Ascending aorta (tissue), 2 donors: Measurements from ENCODE around the gene CSNK1E. TPM values are rescaled to one million over a fixed set of nuclear protein-coding genes. Genes with fewer than 3 reads are reported as not detected.

Source experiments
- DNase-seq, 2 donors: peaks; one replicate each; pipeline ENCODE4 v3.0.0-alpha.2; 2019; ENCODE audit warnings: low spot score in 2 of 2
- H3K27ac ChIP-seq, 2 donors: fragments of 200-600 bp; sonication (generic); one replicate each; pipeline ENCODE4 v1.5.1; 2016 to 2017; ENCODE audit warnings: mild to moderate bottlenecking in 1 of 2
- H3K27me3 ChIP-seq: fragments of 200-600 bp; sonication (generic); one replicate; pipeline ENCODE4 v1.5.1; 2017
- H3K36me3 ChIP-seq, 2 donors: fragments of 200-600 bp; sonication (generic); one replicate each; pipeline ENCODE4 v1.5.1; 2016
- H3K4me1 ChIP-seq, 2 donors: fragments of 200-600 bp; sonication (generic); one replicate each; pipeline ENCODE4 v1.5.1; 2016 to 2017; ENCODE audit warnings: mild to moderate bottlenecking in 1 of 2
- H3K4me3 ChIP-seq, 2 donors: fragments of 200-600 bp; sonication (generic); one replicate each; pipeline ENCODE4 v1.5.1; 2016 to 2017; ENCODE audit warnings: mild to moderate bottlenecking in 1 of 2
- H3K9me3 ChIP-seq, 2 donors: fragments of 200-600 bp; sonication (generic); one replicate each; pipeline ENCODE4 v1.5.1; 2016
- CTCF ChIP-seq, 3 experiments: fragments of 200-600 bp in 2 of 3; fragments of 450-650 bp in 1 of 3; sonication (generic) in 2 of 3; IDR thresholded peaks; one replicate each; pipeline ENCODE4 v1.5.1; 2016 to 2019; ENCODE audit warnings: antibody characterized with exemption in 3 of 3, mild to moderate bottlenecking in 1 of 3, moderate library complexity in 1 of 3
- intact Hi-C: fragments of 100-400 bp; cut with DNase I; formaldehyde crosslinking; loops from one replicate; pipeline ENCODE4 v1.15.1; 2023
- total RNA-seq: library from RNA; depleted of rRNA; stranded (reverse); fragments of >200 nt; gene quantifications from one replicate; pipeline ENCODE4 v1.1.0, GENCODE V29; 2016

CSNK1E gene
- total RNA-seq, 1 donor from 2014 or later, result 185 TPM

GRCh38 chr22:38335077-38335476 lies 17.8 kb upstream of the CSNK1E start:
- TF ChIP-seq CTCF (IDR thresholded peaks at IDR 0.05), result no peak
- Histone ChIP-seq H3K36me3 (no peaks in the 10 kb centered on the region), H3K27ac (no peak overlapping the region), H3K4me1 (peaks cover 0 to 3% of the 10 kb centered on the region in 2 donors), H3K9me3 (no peaks in the 10 kb centered on the region), H3K27me3 (no peaks in the 10 kb centered on the region), H3K4me3 (no peak overlapping the region)
- intact Hi-C loops, result no loop called here
- DNase-seq, result no peak

GRCh38 chr22:38327805-38328204 lies 10.6 kb upstream of the CSNK1E start:
- no peak for TF ChIP-seq CTCF (IDR thresholded peaks at IDR 0.05)
- intact Hi-C loops, result no loop called here
- Histone ChIP-seq H3K36me3 (no peaks in the 10 kb centered on the region), H3K27me3 (no peaks in the 10 kb centered on the region), H3K4me1 (no peaks in the 10 kb centered on the region), H3K4me3 (no peak overlapping the region), H3K27ac (no peak overlapping the region), H3K9me3 (no peaks in the 10 kb centered on the region)
- no peak for DNase-seq

- H3K4me1 ChIP-seq, result no peaks in the 10 kb centered on the region
- intact Hi-C loops, result no loop called here
- no peaks in the 10 kb centered on the region for H3K36me3 ChIP-seq
- H3K4me3 ChIP-seq, result no peak overlapping the region
- H3K27ac ChIP-seq, result no peak overlapping the region
- no peak for DNase-seq
- H3K9me3 ChIP-seq, result no peaks in the 10 kb centered on the region
- H3K27me3 ChIP-seq, result no peaks in the 10 kb centered on the region
- no peak for TF ChIP-seq CTCF (IDR thresholded peaks at IDR 0.05)
These were observed 10.2 kb upstream of the CSNK1E start for GRCh38 chr22:38327396-38327795.

GRCh38 chr22:38325587-38325986 lies 8.4 kb upstream of the CSNK1E start:
- Histone ChIP-seq H3K9me3 (no peaks in the 10 kb centered on the region), H3K27ac (no peak overlapping the region), H3K27me3 (no peaks in the 10 kb centered on the region), H3K36me3 (no peaks in the 10 kb centered on the region), H3K4me3 (no peak overlapping the region), H3K4me1 (no peaks in the 10 kb centered on the region)
- intact Hi-C loops, result no loop called here
- no peak for DNase-seq
- TF ChIP-seq CTCF (IDR thresholded peaks at IDR 0.05), result no peak

GRCh38 chr22:38320605-38321402 lies 3.6 kb upstream of the CSNK1E start:
- Histone ChIP-seq H3K9me3 (no peaks in the 10 kb centered on the region), H3K4me3 (no peak overlapping the region), H3K4me1 (peaks cover 0 to 15% of the 10 kb centered on the region in 2 donors), H3K36me3 (no peaks in the 10 kb centered on the region), H3K27me3 (no peaks in the 10 kb centered on the region), H3K27ac (no peak overlapping the region)
- no peak for TF ChIP-seq CTCF (IDR thresholded peaks at IDR 0.05)
- intact Hi-C loops, result no loop called here
- no peak for DNase-seq
